SJSA1 (cell line): ENCODE data around the gene GPR12. TPM values are rescaled to one million over a fixed set of nuclear protein-coding genes. Genes with fewer than 3 reads are reported as not detected.

Experiments used
- DNase-seq, 2 experiments: peaks; one replicate each; pipeline ENCODE4 v3.0.0-alpha.2; 2015 to 2020; ENCODE audit warnings: low spot score in 2 of 2, low read depth in 1 of 2
- H3K27ac ChIP-seq: fragments of 250-450 bp; sonication (Bioruptor Pico); 2 replicates; pipeline ENCODE4 v1.5.1; 2020; ENCODE audit warnings: mild to moderate bottlenecking, moderate library complexity
- H3K27me3 ChIP-seq: fragments of 250-450 bp; sonication (Bioruptor Pico); replicated peaks from 2 replicates; pipeline ENCODE4 v1.5.1; 2020; ENCODE audit warnings: mild to moderate bottlenecking, moderate library complexity
- H3K36me3 ChIP-seq: fragments of 250-450 bp; sonication (Bioruptor Pico); 2 replicates; pipeline ENCODE4 v1.5.1; 2020; ENCODE audit warnings: mild to moderate bottlenecking
- H3K4me1 ChIP-seq: fragments of 250-450 bp; sonication (Bioruptor Pico); replicated peaks from 2 replicates; pipeline ENCODE4 v1.6.1; 2021; ENCODE audit warnings: mild to moderate bottlenecking
- H3K4me3 ChIP-seq: fragments of 250-450 bp; sonication (Bioruptor Pico); 2 replicates; pipeline ENCODE4 v1.5.1; 2020; ENCODE audit warnings: mild to moderate bottlenecking
- H3K9me3 ChIP-seq: fragments of 250-450 bp; sonication (Bioruptor Pico); replicated peaks from 2 replicates; pipeline ENCODE4 v1.5.1; 2020; ENCODE audit warnings: mild to moderate bottlenecking
- total RNA-seq: library from RNA; depleted of rRNA; stranded (reverse); fragments of >200 nt; shearing (Covaris generic); gene quantifications from 2 replicates; pipeline ENCODE4 v1.2.3, GENCODE V29; 2014

Gene GPR12
- total RNA-seq, 1 experiment from 2014 or later = not detected

- Histone ChIP-seq H3K27ac (no peak overlapping the region), H3K36me3 (no peaks in the 10 kb centered on the region), H3K27me3 (peaks cover 31% of the 10 kb centered on the region), H3K9me3 (no peaks in the 10 kb centered on the region), H3K4me3 (no peak overlapping the region), H3K4me1 (no peaks in the 10 kb centered on the region)
- DNase-seq = no peak
These were observed 421 bp upstream of the GPR12 start for GRCh38 chr13:26760832-26761582.

GRCh38 chr13:26759249-26759906, 1.2 kb downstream of the GPR12 start:
- no peak for DNase-seq
- Histone ChIP-seq H3K4me3 (no peak overlapping the region), H3K27me3 (peaks cover 29% of the 10 kb centered on the region), H3K4me1 (no peaks in the 10 kb centered on the region), H3K36me3 (no peaks in the 10 kb centered on the region), H3K27ac (no peak overlapping the region), H3K9me3 (no peaks in the 10 kb centered on the region)

GRCh38 chr13:26758496-26759157, 2.0 kb downstream of the GPR12 start:
- Histone ChIP-seq H3K4me3 (no peak overlapping the region), H3K36me3 (no peaks in the 10 kb centered on the region), H3K9me3 (no peaks in the 10 kb centered on the region), H3K27me3 (peaks cover 29% of the 10 kb centered on the region), H3K27ac (no peak overlapping the region), H3K4me1 (no peaks in the 10 kb centered on the region)
- DNase-seq = no peak

- no peak overlapping the region for H3K4me3 ChIP-seq
These were observed 3.6 kb downstream of the GPR12 start for GRCh38 chr13:26756961-26757360.

GRCh38 chr13:26752671-26753070, 7.9 kb downstream of the GPR12 start:
- no peak overlapping the region for H3K27ac ChIP-seq
- H3K36me3 ChIP-seq = no peaks in the 10 kb centered on the region
- H3K9me3 ChIP-seq = no peaks in the 10 kb centered on the region
- no peak for DNase-seq
- H3K27me3 ChIP-seq = peaks cover 10% of the 10 kb centered on the region; the same call in 1 of the 2 replicates
- H3K4me1 ChIP-seq = no peaks in the 10 kb centered on the region
- H3K4me3 ChIP-seq = no peak overlapping the region

More at GRCh38 chr13:26756961-26757360, 3.6 kb downstream of the GPR12 start:
- no peak for DNase-seq
- peaks cover 28% of the 10 kb centered on the region for H3K27me3 ChIP-seq
- H3K4me1 ChIP-seq = no peaks in the 10 kb centered on the region
- no peak overlapping the region for H3K27ac ChIP-seq
- H3K36me3 ChIP-seq = no peaks in the 10 kb centered on the region
- H3K9me3 ChIP-seq = no peaks in the 10 kb centered on the region

DNA sequence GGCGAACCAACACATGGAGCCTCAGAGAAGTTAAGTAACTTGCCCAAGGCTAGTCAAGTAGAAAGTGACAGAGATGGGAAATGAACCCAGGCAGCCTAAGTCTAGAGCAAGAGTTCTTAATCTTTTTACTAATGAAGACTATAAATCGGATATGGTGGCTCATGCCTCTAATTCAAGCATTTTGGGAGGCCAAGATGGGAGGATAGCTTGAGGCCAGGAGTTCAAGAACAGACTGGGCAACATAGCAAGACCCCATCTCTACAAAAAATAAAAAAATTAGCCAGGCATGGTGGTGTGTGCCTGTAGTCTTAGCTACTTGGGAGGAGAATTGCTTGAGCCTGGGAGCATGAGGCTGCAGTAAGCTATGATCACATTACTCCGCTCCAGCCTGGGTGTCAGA, 10.7 kb downstream of the GPR12 start:
- H3K27ac ChIP-seq = no peak overlapping the region
- no peaks in the 10 kb centered on the region for H3K4me1 ChIP-seq
- H3K4me3 ChIP-seq = no peak overlapping the region
- H3K36me3 ChIP-seq = no peaks in the 10 kb centered on the region
- DNase-seq = no peak
- H3K27me3 ChIP-seq = peaks cover 6% of the 10 kb centered on the region; the same call in 1 of the 2 replicates
- no peaks in the 10 kb centered on the region for H3K9me3 ChIP-seq

- H3K4me3 ChIP-seq = no peak overlapping the region
- H3K36me3 ChIP-seq = no peaks in the 10 kb centered on the region
- H3K9me3 ChIP-seq = no peaks in the 10 kb centered on the region
- no peak overlapping the region for H3K27ac ChIP-seq
- DNase-seq = no peak
- H3K27me3 ChIP-seq = peaks cover 6% of the 10 kb centered on the region; the same call in 1 of the 2 replicates
- H3K4me1 ChIP-seq = no peaks in the 10 kb centered on the region
These were observed 11.3 kb downstream of the GPR12 start for GRCh38 chr13:26749285-26749684.

GRCh38 chr13:26747706-26748105, 12.9 kb downstream of the GPR12 start:
- Histone ChIP-seq H3K27me3 (peaks cover 14% of the 10 kb centered on the region), H3K27ac (no peak overlapping the region), H3K4me3 (no peak overlapping the region), H3K36me3 (no peaks in the 10 kb centered on the region), H3K4me1 (no peaks in the 10 kb centered on the region), H3K9me3 (no peaks in the 10 kb centered on the region)
- no peak for DNase-seq

DNA sequence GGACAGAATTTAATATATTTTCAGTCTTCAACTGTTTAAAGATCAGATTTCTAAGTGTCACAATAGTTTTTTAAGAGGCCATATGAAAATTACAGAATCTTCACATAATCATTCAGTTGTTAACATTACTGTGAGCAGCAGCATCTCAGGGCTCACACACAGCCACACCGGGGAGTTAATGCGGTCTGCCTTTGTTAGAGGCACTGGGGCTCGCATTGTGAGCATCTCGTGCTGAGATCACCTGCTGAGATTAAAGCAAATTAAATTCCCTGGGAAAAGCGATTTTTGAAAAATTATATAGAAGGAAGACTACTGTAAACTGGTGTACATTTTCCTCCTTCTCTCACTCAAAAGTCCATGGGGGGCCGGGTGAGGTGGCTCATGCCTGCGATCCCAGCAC, 16.6 kb downstream of the GPR12 start:
- Histone ChIP-seq H3K4me3 (no peak overlapping the region), H3K36me3 (no peaks in the 10 kb centered on the region), H3K4me1 (no peaks in the 10 kb centered on the region), H3K27ac (no peak overlapping the region), H3K27me3 (peaks cover 17% of the 10 kb centered on the region), H3K9me3 (no peaks in the 10 kb centered on the region)
- DNase-seq = no peak

GRCh38 chr13:26742691-26743358, 17.8 kb downstream of the GPR12 start:
- Histone ChIP-seq H3K27me3 (peaks cover 13% of the 10 kb centered on the region), H3K9me3 (no peaks in the 10 kb centered on the region), H3K4me3 (no peak overlapping the region), H3K36me3 (no peaks in the 10 kb centered on the region), H3K4me1 (no peaks in the 10 kb centered on the region), H3K27ac (no peak overlapping the region)
- DNase-seq = no peak

- no peaks in the 10 kb centered on the region for H3K36me3 ChIP-seq
- no peaks in the 10 kb centered on the region for H3K27me3 ChIP-seq
- H3K4me3 ChIP-seq = no peak overlapping the region
- DNase-seq = no peak
- no peak overlapping the region for H3K27ac ChIP-seq
- no peaks in the 10 kb centered on the region for H3K9me3 ChIP-seq
- H3K4me1 ChIP-seq = no peaks in the 10 kb centered on the region
These were observed 24.9 kb downstream of the GPR12 start for GRCh38 chr13:26735677-26736076.

- H3K4me3 ChIP-seq = no peak overlapping the region
- H3K27me3 ChIP-seq = no peaks in the 10 kb centered on the region; the same call in 1 of the 2 replicates
- H3K9me3 ChIP-seq = no peaks in the 10 kb centered on the region
- no peaks in the 10 kb centered on the region for H3K4me1 ChIP-seq
- DNase-seq = no peak
- no peaks in the 10 kb centered on the region for H3K36me3 ChIP-seq
- no peak overlapping the region for H3K27ac ChIP-seq
These were observed 33.0 kb downstream of the GPR12 start for GRCh38 chr13:26727633-26728032.

DNA sequence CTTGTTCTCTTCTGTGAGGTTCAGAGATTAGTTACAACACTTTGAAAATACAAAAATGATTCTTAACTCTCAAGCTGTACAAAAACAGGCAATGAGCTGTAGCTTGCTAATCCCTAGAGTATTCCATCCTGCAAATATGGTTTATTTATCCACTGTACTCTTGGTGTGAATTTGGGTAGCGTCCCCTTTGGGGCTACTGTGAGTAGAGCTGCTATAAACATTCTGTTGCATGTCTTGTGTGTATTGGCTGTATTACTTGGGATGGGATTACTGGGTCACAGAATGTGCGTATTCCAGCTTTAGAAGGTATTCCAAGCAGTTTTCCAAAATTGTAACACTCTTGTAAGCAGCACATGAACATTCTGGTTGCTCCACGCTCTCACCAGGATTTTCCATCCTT, 33.5 kb downstream of the GPR12 start:
- Histone ChIP-seq H3K4me1 (no peaks in the 10 kb centered on the region), H3K27ac (no peak overlapping the region), H3K9me3 (no peaks in the 10 kb centered on the region), H3K27me3 (no peaks in the 10 kb centered on the region; the same call in 1 of the 2 replicates), H3K4me3 (no peak overlapping the region), H3K36me3 (no peaks in the 10 kb centered on the region)
- no peak for DNase-seq
